Coronary artery (tissue), 2 donors: Measurements from ENCODE around the gene MMP2.

ENCODE experiments used
- DNase-seq: peaks from one replicate; pipeline ENCODE4 v3.0.0-alpha.2; 2017; ENCODE audit warnings: low spot score
- H3K27ac ChIP-seq, 2 donors: fragments of 200-600 bp; sonication (generic); one replicate each; pipeline ENCODE4 v1.5.1; 2016 to 2019
- H3K4me3 ChIP-seq: fragments of 200-600 bp; sonication (generic); 2 replicates; pipeline ENCODE4 v1.5.1; 2016; ENCODE audit warnings: mild to moderate bottlenecking, moderate library complexity
- CTCF ChIP-seq: fragments of 200-600 bp; sonication (generic); IDR thresholded peaks from one replicate; pipeline ENCODE4 v1.5.1; 2019; ENCODE audit warnings: antibody characterized with exemption

Gene MMP2

GRCh38 chr16:55491691-55492090 is 12.7 kb downstream of the MMP2 start:
- TF ChIP-seq CTCF = no peak
- DNase-seq = peak; percentile 73
- Histone ChIP-seq H3K4me3 (no peak overlapping the region), H3K27ac (peak overlapping the region in 1 of 2 donors; percentile 37)

DNA sequence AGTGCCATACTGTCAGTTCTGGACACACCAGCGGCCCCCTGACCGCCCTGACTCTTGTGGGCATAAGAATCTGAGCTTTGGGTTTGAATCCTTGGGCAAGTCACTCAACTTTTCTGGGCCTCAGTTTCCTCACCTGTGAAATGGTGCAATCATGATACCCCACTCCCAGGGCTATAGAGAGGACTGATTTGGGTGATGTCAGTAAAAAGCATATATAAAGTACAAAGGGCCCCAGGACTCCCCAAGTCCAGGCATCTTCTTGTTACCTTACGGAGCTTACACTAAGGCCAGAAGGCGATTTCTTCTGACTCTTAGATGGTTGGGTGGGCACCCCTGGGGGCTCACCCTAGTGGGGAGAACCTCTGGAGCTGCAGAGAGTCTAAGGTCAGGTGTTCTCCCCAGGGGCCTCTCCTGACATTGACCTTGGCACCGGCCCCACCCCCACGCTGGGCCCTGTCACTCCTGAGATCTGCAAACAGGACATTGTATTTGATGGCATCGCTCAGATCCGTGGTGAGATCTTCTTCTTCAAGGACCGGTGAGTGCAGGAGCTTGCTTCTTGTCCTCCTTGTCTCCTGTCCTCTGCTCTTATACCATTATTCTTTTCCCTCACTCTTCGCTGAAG is 13.9 kb downstream of the MMP2 start:
- no peak for DNase-seq
- Histone ChIP-seq H3K4me3 (no peak overlapping the region), H3K27ac (no peak overlapping the region)
- TF ChIP-seq CTCF = no peak

DNA sequence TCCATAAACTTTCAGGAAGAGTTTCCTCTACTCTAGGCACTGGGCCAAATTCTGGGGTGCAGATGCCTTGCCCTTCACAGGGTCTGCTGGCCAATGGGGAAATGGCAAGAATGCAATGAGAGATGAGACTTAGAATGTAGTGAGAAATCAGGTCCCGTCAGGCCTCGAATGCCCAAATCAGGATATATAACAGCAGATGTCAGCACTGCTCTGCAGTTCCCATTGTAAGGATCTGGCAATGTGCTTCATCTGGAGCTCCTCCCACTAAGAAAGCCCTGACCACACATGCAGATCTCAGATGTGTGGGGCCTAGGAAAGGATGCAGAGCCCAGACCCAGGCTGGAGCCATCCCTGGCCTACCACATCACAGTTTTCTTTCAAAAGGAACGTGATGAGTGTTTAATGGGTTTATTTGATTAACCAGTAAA is 16.0 kb downstream of the MMP2 start:
- no peak for TF ChIP-seq CTCF
- H3K27ac ChIP-seq = no peak overlapping the region
- no peak for DNase-seq
- H3K4me3 ChIP-seq = no peak overlapping the region

DNA sequence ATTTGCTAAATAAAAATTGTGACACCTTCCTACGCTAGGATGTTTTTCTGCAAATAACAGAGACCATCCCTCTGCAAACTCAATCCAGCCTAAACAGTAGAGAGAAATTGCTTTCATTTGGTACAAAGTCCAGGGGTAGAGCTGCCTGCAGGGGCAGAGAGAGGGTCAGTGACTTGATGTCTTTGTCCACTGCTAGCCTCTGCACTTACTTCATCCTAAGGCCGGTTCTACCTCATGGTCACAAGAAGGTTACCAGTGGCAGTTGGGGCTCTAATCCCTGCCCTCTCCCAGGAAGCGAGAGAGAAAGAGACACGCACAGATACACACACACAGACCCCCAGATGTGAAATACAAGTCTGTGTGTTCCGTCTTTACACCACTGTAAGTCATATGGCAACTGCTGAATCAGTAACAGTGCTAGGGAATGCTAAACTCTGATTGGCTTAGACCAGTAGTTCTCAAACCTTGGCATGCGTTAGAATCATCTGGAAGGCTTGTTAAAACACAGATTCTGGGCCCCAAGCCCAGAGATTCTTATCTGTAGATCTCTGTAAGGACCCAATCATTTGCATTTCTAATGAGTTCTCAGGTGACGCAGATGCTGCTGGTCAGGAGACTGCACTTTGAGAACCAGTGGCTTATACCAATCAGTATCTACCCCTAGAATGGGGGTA is 16.8 kb downstream of the MMP2 start:
- H3K4me3 ChIP-seq = no peak overlapping the region
- peak overlapping the region in 1 of 2 donors; percentile 7 for H3K27ac ChIP-seq
- no peak for DNase-seq
- no peak for TF ChIP-seq CTCF

GRCh38 chr16:55496509-55497145 is 17.6 kb downstream of the MMP2 start:
- DNase-seq = no peak
- no peak for TF ChIP-seq CTCF
- Histone ChIP-seq H3K27ac (peak overlapping the region in 1 of 2 donors; percentile 11), H3K4me3 (no peak overlapping the region)

GRCh38 chr16:55497558-55497957 is 18.6 kb downstream of the MMP2 start:
- no peak for TF ChIP-seq CTCF
- H3K4me3 ChIP-seq = no peak overlapping the region
- no peak for DNase-seq

More at GRCh38 chr16:55497558-55497957, 18.6 kb downstream of the MMP2 start:
- H3K27ac ChIP-seq = peak overlapping the region in 1 of 2 donors; percentile 22
